Measurements from ENCODE around the gene TBX2. TPM values are rescaled to one million over a fixed set of nuclear protein-coding genes. Genes with fewer than 3 reads are reported as not detected.

TBX2 gene
- total RNA-seq, 1 experiment from 2014 or later: 5.6 TPM

DNA sequence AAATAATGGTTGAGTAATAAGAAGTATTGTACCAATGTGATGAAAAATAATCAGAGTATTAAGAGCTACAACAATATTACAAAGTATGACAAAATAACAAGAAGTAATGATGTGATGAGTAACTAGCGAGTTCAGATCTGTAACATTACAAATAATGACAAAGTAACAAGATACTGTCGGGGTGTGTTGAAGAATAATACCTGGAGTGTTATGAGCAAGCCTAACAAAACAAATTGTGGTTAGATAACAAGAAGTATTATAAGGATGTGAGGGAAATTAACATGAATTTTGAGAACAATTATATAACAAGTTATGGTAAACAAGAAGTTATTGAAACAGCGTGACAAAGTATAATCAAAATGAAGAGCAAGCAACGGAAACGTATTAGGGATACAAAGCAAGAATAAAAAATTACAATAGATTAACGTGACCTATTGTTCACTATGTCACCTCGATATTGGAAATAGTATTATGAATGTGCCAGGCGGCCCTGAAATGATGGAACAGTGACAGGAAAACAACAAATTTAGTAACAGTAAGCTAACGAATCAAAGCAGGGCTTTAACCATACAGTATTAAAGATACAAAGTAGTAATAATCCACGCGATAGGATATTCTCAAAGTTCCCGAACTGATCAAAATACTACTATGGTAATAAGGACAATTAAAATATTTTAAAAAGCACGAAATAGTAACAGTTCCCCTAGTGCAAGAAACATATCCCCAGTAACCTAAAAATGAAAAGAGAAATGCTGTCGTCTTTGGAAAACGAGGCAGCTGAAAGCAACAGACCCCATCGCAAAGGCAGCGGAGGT, 54.1 kb downstream of the TBX2 start:
- DNase-seq (ENCODE audit: low read depth): no peak

DNA sequence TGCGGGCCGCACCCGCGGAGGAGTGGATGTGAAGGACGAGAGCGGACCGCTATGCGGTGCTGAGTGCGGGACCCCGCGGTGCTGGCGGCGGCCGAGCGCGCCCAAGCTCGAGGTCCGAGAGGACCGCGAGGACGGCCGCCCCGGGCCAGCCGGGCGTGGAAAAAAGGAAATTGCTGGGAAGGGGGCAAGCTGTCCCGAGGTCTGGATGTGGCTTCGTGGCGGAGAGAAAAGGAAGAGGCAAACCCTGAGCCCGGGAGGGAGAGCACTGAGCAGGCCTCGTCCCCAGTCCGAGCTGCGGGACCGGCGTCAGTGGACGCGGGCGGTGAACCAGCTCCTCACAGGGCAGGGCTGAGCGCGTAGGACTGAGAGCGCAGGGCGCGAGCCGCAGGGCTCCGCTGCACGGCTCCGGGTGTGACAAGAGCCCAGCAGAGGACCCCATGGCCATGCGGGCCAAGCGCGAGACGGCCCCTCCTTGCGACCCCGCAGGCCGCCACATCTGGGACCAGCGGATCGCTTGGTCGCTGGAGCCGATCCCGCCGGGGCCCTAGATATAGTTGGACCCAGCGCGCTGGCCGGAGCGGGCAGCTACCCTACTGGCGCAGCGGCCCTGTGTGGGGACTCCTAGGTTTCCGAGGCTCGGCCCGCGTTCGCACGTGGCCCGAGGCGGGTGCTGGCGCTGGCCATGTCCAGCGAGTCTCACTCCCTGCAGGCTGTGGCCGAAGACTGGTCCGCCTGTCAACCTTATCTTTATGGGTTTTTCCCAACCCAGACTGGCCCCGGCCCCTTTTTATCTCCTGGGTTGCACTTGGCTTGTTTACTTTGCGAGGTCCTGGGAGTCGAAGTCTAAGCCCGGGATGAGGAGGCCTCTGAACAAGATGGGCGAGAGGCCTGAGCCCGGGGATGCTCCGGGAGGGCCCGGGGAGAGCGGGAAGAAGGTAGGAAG, 55.0 kb downstream of the TBX2 start:
- DNase-seq (ENCODE audit: low read depth): no peak

DNA sequence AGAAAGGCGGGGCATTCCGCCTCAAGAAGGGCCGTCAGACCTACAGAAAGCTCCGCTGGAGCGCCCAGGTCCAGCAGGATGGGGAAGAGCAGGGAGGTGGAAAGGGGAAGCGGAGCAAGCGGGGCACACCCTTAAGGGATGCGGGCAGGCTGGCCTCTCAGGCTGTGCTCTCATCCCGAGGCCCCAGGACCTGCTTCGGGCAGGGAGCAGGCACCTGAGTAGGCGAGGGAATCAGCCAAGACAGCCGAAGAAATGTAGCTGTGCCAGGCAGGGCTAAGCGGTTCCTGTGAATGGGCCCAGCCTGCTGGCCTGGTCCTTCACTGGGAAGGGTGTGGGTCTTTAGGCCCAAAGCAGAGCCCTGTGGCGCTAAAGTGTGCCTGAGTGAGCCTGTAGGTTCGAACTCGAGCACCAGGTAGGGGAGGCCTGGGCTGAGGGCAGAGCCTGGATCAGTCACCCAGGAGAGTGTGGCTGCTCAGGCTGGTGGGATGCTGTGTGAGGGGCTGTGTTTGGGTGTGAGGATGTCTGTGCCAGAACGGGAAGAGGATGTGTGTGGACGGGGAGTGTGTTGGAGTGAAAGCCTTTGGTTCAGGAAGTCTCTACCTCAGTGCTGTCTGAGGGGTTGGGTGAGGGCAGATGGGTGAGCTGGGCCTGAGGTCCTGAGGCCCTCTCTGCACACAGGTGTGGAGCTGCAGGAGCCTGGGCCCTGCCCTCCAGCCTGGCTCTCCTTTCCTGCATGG, 55.8 kb downstream of the TBX2 start:
- no peak for DNase-seq (ENCODE audit: low read depth)

DNA sequence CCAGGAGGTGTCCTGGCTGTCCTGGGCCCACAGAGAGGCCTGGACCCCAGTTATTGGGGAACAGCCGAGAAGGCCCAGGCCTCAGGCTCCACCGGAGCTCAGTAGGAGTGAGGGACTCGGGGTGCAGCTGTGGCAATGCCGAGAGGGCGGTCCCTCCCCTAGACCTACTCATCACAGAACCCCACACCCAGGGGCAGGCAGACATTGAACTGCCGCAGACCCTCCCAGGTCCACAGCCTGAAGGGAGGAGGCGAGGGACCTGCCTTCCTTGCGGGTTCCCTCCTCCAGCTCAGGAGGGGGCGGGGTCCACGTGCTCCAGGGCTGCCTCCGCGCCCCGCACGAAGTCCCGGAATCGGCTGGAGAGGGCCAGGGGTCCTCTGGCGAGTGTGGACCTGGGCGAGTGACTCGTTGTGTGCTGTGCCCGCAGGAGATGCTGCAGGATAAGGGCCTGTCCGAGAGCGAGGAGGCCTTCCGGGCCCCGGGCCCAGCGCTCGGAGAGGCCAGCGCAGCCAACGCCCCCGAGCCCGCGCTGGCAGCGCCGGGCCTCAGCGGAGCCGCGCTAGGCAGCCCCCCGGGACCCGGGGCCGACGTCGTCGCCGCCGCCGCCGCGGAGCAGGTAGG, 56.5 kb downstream of the TBX2 start:
- no peak for DNase-seq (ENCODE audit: low read depth)

DNA sequence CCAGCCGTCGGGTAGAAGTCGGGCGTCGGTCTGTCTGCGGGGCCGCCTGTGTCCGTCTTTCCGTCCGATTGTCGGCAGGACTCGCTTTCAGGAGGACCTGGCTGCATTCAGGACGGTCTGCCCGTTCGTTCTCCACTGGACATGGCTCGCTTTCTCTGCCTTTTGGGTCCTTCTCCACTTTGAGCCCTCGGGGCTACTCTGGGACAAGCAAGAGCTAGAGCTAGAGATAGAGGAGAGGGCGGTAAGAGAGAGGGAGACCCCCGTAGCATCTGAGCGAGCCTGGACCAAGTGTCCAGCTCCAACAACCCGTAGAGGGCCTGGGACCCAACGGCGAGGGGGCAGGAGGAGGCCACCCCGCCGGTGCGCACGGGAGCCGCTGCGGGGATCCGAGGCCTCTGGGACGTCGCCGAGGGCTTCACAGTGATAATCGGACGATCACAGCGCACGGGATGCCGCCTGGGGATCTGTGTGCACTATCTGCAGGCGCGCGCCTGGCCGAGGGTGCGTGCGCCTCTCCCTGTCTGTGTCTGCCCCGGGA, 57.1 kb downstream of the TBX2 start:
- DNase-seq (ENCODE audit: low read depth): no peak

DNA sequence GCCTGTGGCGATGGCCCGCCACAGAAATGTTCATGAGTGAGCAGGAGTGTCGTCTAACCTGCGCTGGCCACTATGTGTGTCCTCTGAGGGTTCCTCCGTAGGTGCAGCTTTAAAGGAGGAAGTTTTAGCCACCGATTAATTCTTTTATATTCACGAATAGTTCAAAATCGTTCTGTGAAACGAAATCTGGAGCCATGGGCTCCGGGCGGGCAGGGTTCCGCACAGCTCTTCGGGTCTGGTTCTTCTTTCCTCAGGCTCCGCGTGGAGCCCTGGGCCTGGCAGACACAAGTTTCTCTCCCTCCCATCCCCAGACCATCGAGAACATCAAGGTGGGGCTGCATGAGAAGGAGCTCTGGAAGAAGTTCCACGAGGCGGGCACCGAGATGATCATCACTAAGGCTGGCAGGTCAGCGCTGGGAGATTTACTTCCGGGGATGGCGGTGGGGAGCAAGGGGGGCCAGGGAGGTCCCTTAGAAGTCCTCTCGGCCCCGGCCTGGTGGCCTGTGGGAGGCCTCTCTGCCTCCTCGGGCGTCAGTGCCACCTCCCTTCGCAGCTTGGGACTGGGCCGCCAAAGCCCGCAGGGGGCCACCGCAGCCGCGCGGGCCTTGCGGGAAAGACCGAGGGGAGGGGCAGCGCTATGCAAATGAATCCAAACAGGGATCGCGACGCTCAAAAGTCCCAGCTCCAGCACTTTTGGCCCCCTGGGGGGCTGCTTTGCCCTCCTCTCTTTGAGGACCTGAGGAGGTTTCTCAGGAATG, 57.8 kb downstream of the TBX2 start:
- DNase-seq (ENCODE audit: low read depth): no peak

DNA sequence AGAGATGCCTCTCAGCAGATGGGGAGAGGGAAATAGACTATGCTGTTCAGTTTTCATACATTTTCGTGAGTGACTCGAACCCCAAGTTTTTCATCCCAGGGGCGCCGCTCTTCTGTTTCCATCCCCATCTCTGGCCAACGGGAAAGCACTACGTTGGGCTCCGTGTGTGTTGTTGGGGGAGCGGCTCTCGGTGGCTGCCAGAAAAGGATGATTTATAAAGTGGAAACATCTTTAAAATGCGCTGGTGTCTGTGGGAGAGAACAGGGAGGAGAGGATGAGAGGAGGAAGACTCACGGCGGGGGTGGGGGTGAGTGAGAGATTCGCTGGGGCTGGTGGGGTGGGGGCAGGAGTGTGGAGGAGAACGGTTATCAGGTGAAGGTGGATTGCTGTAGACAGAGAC, 58.4 kb downstream of the TBX2 start:
- DNase-seq (ENCODE audit: low read depth): no peak

DNA sequence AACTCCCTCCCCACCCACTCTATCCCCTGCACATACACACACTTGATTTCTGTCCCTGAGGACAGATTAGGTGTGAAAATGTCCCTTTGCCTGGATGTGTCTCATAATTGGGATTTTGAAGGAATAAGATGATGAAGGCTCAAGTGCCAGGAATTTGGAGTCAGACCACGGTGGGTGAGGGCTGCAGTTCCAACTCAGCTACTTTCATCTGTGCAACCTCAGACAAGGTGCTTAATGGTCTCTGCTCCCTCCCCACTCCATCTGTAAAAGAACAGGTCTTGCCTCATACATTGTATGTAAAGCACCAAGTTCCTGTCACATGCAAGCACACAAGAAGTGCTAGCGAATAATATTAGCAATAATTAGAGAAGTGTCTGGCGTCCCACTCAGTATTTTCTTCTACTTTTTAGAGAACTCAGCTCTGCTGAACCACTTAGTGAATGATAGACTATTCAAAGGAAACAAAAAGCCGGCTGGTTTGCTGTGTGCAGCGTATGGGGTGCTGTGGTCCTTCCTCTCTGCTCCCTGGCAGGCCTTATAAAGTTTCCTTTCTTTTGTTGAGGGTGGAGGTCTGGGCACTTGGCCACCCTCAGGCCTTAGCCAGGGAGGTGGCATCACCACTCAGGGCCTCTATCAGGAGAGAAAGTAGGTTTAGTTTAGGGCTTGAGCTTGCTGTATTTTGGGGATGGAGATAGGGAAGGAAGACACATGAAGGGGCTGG, 58.9 kb downstream of the TBX2 start:
- no peak for DNase-seq (ENCODE audit: low read depth)

Other genes with a start within 250 kb of the TBX2 start
- not detected in 2 replicates for gene TBX4, start 52.6 kb downstream of the TBX2 start, total RNA-seq (2014; rRNA removed)
- gene NACA2, start 191.4 kb downstream of the TBX2 start, total RNA-seq (2014; rRNA removed): not detected in 2 replicates